K562 (cell line): Measurements from ENCODE around the gene UBA1. TPM values are rescaled to one million over a fixed set of nuclear protein-coding genes. Genes with fewer than 3 reads are reported as not detected.

Source experiments
- ARID1B ChIP-seq: fragments of 450-650 bp; IDR thresholded peaks from 2 replicates; pipeline ENCODE4 v1.6.1; 2016; ENCODE audit warnings: antibody characterized with exemption, mild to moderate bottlenecking, inconsistent platforms
- CREB3L1 ChIP-seq: fragments of 450-650 bp; IDR thresholded peaks from 2 replicates; pipeline ENCODE4 v1.6.1; 2014; ENCODE audit warnings: low read depth, mild to moderate bottlenecking, moderate library complexity, borderline replicate concordance
- DPF2 ChIP-seq: fragments of 450-650 bp; IDR thresholded peaks from 2 replicates; pipeline ENCODE4 v1.6.1; 2016
- ELF1 ChIP-seq: fragments of 200-800 bp; sonication (Bioruptor generic); IDR thresholded peaks from 2 replicates; pipeline ENCODE4 v1.6.1; 2016; ENCODE audit warnings: missing genetic modification characterization, missing compliant biosample characterization
- ELF2 ChIP-seq: fragments of 250-450 bp; sonication (Bioruptor Pico); IDR thresholded peaks from 2 replicates; pipeline ENCODE4 v1.5.0; 2021; ENCODE audit warnings: mild to moderate bottlenecking
- ESRRA ChIP-seq: fragments of 450-650 bp; IDR thresholded peaks from 2 replicates; pipeline ENCODE4 v1.6.1; 2014; ENCODE audit warnings: low read depth, mild to moderate bottlenecking, moderate library complexity, borderline replicate concordance
- FOXA3 ChIP-seq, 2 experiments: fragments of 450-650 bp in 1 of 2; sonication (generic) in 1 of 2; formaldehyde crosslinking; IDR thresholded peaks in 1 of 2; conservative IDR thresholded peaks in 1 of 2; 2 replicates each; pipeline versions ENCODE4 v1.4.0 to v1.8.0; 2020 to 2022; ENCODE audit warnings: mild to moderate bottlenecking in 2 of 2, missing genetic modification reagents in 1 of 2
- FOXK2 ChIP-seq, 2 experiments: fragments of 450-650 bp; IDR thresholded peaks in 1 of 2; conservative IDR thresholded peaks in 1 of 2; 2 replicates each; pipeline ENCODE4 v1.6.1; 2016; ENCODE audit warnings: low read depth in 2 of 2, mild to moderate bottlenecking in 1 of 2
- FOXP4 ChIP-seq: sonication (generic); formaldehyde crosslinking; IDR thresholded peaks from 2 replicates; pipeline ENCODE4 v1.8.0; 2022; ENCODE audit warnings: mild to moderate bottlenecking, missing genetic modification reagents, borderline replicate concordance
- GATA2 ChIP-seq: sonication (generic); formaldehyde crosslinking; IDR thresholded peaks from 2 replicates; pipeline ENCODE4 v1.4.0; 2020; ENCODE audit warnings: mild to moderate bottlenecking, missing genetic modification reagents
- HSF4 ChIP-seq: fragments of 250-450 bp; sonication (Bioruptor Pico); IDR thresholded peaks from 2 replicates; pipeline ENCODE4 v2.1.2; 2022; ENCODE audit warnings: mild to moderate bottlenecking, moderate library complexity, borderline replicate concordance
- JUND ChIP-seq, 2 experiments: IDR thresholded peaks; 2 replicates in 1 of 2; 3 replicates in 1 of 2; pipeline ENCODE4 v1.6.1; 2011; ENCODE audit warnings: borderline replicate concordance in 2 of 2, low read depth in 2 of 2, low read length in 2 of 2, improper control_type of control experiment in 1 of 2, missing biosample characterization in 1 of 2, missing genetic modification characterization in 1 of 2, missing genetic modification reagents in 1 of 2
- NFRKB ChIP-seq: fragments of 450-650 bp; IDR thresholded peaks from 2 replicates; pipeline ENCODE4 v1.6.1; 2016; ENCODE audit warnings: low read depth
- SP2 ChIP-seq: IDR thresholded peaks from 2 replicates; pipeline ENCODE4 v1.6.1; 2011; ENCODE audit warnings: mild to moderate bottlenecking, low read depth, low read length, moderate library complexity; ENCODE audit not compliant: poor library complexity, severe bottlenecking; ENCODE audit errors: extremely low read depth
- TAF9B ChIP-seq: fragments of 450-650 bp; IDR thresholded peaks from 2 replicates; pipeline ENCODE4 v1.6.1; 2018; ENCODE audit warnings: mild to moderate bottlenecking; ENCODE audit not compliant: partially characterized antibody
- WHSC1 ChIP-seq: IDR thresholded peaks from one replicate; pipeline ENCODE4 v1.6.1; 2012; ENCODE audit warnings: low read length, control low read depth, inconsistent platforms
- ZEB2 ChIP-seq: fragments of 450-650 bp; IDR thresholded peaks from 2 replicates; pipeline ENCODE4 v1.6.1; 2016
- ZNF551 ChIP-seq: fragments of 250-450 bp; sonication (Bioruptor Pico); IDR thresholded peaks from 2 replicates; pipeline ENCODE4 v1.5.0; 2021; ENCODE audit warnings: mild to moderate bottlenecking, moderate library complexity
- polyA plus RNA-seq, 8 experiments: library from polyadenylated mRNA; depleted of rRNA in 4 of 8; stranded (reverse) in 5 of 8; unstranded in 3 of 8; fragments of >200 nt; fragmentation: Nextera tagmentation in 2 of 8; fragmentation: Illumina TruSeq in 1 of 8; extraction: Ambion mirVana in 2 of 8; extraction: Trizol in 1 of 8; gene quantifications; 2 replicates each; pipeline versions ENCODE4 v1.2.1 to v1.2.3, GENCODE V29; 2011 to 2014; ENCODE audit warnings: inconsistent platforms in 1 of 8, missing spikeins in 1 of 8
- total RNA-seq, 7 experiments: library from RNA; depleted of rRNA in 6 of 7; stranded (reverse); fragments of >200 nt in 6 of 7; fragmentation: Illumina TruSeq in 2 of 7; extraction: Trizol in 2 of 7; gene quantifications; 2 replicates each; pipeline versions ENCODE4 v1.2.1 to v1.2.3, GENCODE V29; 2011 to 2021; ENCODE audit warnings: low replicate concordance in 1 of 7
- TF ChIP-seq, protein P1 (sequence below): fragments of 450-650 bp; IDR thresholded peaks from 2 replicates; pipeline ENCODE4 v1.7.0; 2016; ENCODE audit warnings: borderline replicate concordance

Gene UBA1
- total and polyA plus RNA-seq, 9 of the 15 experiments (the other 6 are each of a cell fraction or from before 2014, with no cell fraction given): 32.0 to 174 (median 93.6) TPM

DNA sequence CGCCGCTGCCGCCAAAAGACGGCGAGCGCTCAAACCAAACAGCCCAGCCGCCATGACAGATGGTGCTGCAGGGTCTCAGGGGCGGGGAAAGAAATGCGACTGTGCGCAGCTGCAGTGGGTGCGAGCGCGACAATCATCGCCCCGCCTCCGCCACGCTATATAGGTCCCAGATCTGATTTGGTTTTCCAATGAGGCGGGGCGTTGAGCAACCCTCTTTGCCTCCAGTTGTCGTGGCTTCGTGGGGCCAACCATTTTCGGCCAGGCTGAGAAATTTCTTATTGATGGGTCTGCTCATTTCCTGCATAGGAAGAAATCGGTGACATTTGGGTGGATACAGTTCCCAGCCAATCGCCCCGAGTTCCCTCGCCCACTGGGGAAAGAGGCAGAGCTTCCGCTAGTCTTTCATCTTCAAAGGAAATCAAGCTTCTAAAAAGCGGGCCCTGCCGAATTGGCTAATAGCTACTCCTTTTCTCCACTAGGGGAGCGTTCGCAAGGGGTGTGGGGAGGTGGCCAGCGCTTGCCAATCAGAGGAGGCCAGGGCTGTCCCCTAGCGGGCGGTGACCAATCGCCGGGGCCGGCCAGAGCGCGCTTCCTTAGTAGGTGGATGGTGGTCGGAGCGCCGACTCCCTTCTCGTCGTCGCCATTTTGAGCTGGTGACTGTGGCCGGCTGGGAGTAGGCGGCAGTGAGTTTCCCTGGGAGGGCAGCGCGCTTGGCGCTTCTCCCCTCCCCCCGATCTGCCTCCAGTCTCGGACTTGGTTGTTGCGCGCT lies 48.8 kb upstream of the UBA1 start, which contains the start of the genes NDUFB11 and RBM10 (continued):
- TF ChIP-seq FOXA3 (CRISPR knock-in tag; conservative IDR thresholded peaks at IDR 0.05 in 1 of 2, IDR thresholded peaks at IDR 0.05 in 1 of 2): no peak
- peak; percentile 98 for TF ChIP-seq NFRKB
- TF ChIP-seq TAF9B: peak; percentile 89
- 0 out of 2 replicates have a peak, but pooled peaks have one; percentile 34 for TF ChIP-seq ARID1B
- peak; percentile 88 for TF ChIP-seq CREB3L1
- no peak for TF ChIP-seq WHSC1
- TF ChIP-seq DPF2: 0 out of 2 replicates have a peak, but pooled peaks have one; percentile 21
- TF ChIP-seq ZNF551: no peak
- TF ChIP-seq FOXK2 (conservative IDR thresholded peaks at IDR 0.05 in 1 of 2, IDR thresholded peaks at IDR 0.05 in 1 of 2; ENCODE audit: low read depth in 2 of 2): 0 out of 4 replicates have a peak, but pooled peaks of 1 of the 2 experiments have one; percentile 53
- 0 out of 2 replicates have a peak, but pooled peaks have one; percentile 9 for TF ChIP-seq ESRRA
- TF ChIP-seq FOXP4 (CRISPR knock-in tag): no peak
- TF ChIP-seq SP2: peak; percentile 40
- peak; percentile 43; the same call in 1 of the 2 replicates for TF ChIP-seq GATA2
- TF ChIP-seq ELF1: peak; percentile 54; the same call in 1 of the 2 replicates
- TF ChIP-seq HSF4 (CRISPR knock-in tag): no peak
- TF ChIP-seq, protein P1, sequence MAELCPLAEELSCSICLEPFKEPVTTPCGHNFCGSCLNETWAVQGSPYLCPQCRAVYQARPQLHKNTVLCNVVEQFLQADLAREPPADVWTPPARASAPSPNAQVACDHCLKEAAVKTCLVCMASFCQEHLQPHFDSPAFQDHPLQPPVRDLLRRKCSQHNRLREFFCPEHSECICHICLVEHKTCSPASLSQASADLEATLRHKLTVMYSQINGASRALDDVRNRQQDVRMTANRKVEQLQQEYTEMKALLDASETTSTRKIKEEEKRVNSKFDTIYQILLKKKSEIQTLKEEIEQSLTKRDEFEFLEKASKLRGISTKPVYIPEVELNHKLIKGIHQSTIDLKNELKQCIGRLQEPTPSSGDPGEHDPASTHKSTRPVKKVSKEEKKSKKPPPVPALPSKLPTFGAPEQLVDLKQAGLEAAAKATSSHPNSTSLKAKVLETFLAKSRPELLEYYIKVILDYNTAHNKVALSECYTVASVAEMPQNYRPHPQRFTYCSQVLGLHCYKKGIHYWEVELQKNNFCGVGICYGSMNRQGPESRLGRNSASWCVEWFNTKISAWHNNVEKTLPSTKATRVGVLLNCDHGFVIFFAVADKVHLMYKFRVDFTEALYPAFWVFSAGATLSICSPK: no peak
- TF ChIP-seq ELF2 (CRISPR knock-in tag): no peak
- TF ChIP-seq JUND (IDR thresholded peaks at IDR 0.05; ENCODE audit: borderline replicate concordance, low read depth, low read length): no peak
- TF ChIP-seq JUND (tag; IDR thresholded peaks at IDR 0.05; ENCODE audit: borderline replicate concordance, low read depth, low read length): 0 out of 3 replicates have a peak, but pooled peaks have one; percentile 18
- no peak for TF ChIP-seq ZEB2
